ENCODE data around the gene CXXC1. TPM values are rescaled to one million over a fixed set of nuclear protein-coding genes. Genes with fewer than 3 reads are reported as not detected.

The CXXC1 gene
- total and polyA plus RNA-seq, 4 donors: 39.2 to 77.5 (median 70.4) TPM

DNA sequence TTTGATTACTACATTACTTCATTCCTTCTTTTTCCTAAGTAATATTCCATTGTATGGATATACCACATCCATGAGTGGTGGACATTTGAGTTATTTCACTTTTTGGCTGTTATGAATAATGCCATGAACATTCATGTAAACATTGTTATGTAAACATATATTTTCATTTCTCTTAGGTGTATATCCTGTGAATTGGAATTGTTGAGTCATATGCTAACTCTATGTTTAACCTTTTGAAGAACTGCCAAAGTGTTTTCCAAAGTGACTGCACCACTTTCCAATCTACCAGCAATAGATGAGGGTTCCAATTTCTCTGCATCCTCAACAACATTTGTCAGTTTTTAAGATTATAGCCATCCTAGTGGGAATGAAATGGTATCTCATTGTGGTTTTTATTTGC, 42.7 kb upstream of the CXXC1 start:
- TF ChIP-seq, protein P1, sequence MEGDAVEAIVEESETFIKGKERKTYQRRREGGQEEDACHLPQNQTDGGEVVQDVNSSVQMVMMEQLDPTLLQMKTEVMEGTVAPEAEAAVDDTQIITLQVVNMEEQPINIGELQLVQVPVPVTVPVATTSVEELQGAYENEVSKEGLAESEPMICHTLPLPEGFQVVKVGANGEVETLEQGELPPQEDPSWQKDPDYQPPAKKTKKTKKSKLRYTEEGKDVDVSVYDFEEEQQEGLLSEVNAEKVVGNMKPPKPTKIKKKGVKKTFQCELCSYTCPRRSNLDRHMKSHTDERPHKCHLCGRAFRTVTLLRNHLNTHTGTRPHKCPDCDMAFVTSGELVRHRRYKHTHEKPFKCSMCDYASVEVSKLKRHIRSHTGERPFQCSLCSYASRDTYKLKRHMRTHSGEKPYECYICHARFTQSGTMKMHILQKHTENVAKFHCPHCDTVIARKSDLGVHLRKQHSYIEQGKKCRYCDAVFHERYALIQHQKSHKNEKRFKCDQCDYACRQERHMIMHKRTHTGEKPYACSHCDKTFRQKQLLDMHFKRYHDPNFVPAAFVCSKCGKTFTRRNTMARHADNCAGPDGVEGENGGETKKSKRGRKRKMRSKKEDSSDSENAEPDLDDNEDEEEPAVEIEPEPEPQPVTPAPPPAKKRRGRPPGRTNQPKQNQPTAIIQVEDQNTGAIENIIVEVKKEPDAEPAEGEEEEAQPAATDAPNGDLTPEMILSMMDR (IDR thresholded peaks at IDR 0.05; ENCODE audit: control extremely low read depth, extremely low read depth): no peak
- Histone ChIP-seq H3K4me1 (ENCODE audit: control insufficient read depth in 5 of 5, insufficient read depth in 5 of 5, low read length in 5 of 5) (no peaks in the 10 kb centered on the region), H3K36me3 (ENCODE audit: control insufficient read depth in 4 of 4, insufficient read depth in 4 of 4, low read length in 4 of 4) (no peaks in the 10 kb centered on the region), H3K9ac (ENCODE audit: insufficient read depth in 1 of 2, low read length in 2 of 2) (no peak overlapping the region), H3K9me3 (ENCODE audit: control insufficient read depth in 4 of 4, insufficient read depth in 3 of 4, low read length in 3 of 4) (no peaks in the 10 kb centered on the region), H3K27me3 (ENCODE audit: control insufficient read depth in 3 of 3, insufficient read depth in 3 of 3, low read length in 2 of 3) (peaks cover 0 to 12% (median 0%) of the 10 kb centered on the region in 3 donors), H3K27ac (ENCODE audit: low read depth in 1 of 2, low read length in 1 of 2) (no peak overlapping the region), H3K4me3 (no peak overlapping the region)
- DNase-seq (no peak), ATAC-seq (ENCODE audit: insufficient read depth, low FRiP score) (no peak)

DNA sequence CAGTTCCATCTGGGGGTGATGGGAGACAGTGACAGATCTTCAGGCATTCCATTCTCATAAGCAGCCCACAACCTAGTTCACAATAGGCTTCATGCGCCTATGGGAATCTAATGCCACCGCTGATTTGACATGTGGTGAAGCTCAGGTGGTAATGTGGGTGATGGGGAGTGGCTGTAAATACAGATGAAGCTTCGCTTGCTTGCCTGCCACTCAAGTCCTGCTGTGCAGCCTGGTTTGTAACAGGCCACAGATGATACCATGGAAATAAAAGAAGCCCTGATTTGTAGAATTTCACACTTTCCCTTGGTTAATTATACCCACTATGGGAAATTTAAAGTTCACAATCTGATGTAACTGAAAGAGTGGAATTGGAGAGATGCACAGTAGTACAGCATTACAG, 40.5 kb upstream of the CXXC1 start:
- H3K27ac ChIP-seq (ENCODE audit: low read depth in 1 of 2, low read length in 1 of 2): no peak overlapping the region
- no peak for DNase-seq
- H3K4me3 ChIP-seq: no peak overlapping the region
- TF ChIP-seq, protein P1 (IDR thresholded peaks at IDR 0.05; ENCODE audit: control extremely low read depth, extremely low read depth): no peak
- peaks cover 0 to 3% (median 0%) of the 10 kb centered on the region in 4 donors for H3K9me3 ChIP-seq (ENCODE audit: control insufficient read depth in 4 of 4, insufficient read depth in 3 of 4, low read length in 3 of 4)
- H3K36me3 ChIP-seq (ENCODE audit: control insufficient read depth in 4 of 4, insufficient read depth in 4 of 4, low read length in 4 of 4): no peaks in the 10 kb centered on the region
- 76 to 83% methylated on average over 3 of the region's 3 CpGs for WGBS, 2 donors
- no peaks in the 10 kb centered on the region for H3K4me1 ChIP-seq (ENCODE audit: control insufficient read depth in 5 of 5, insufficient read depth in 5 of 5, low read length in 5 of 5)
- no peak for ATAC-seq (ENCODE audit: insufficient read depth, low FRiP score)
- no peak overlapping the region for H3K9ac ChIP-seq (ENCODE audit: insufficient read depth in 1 of 2, low read length in 2 of 2)
- peaks cover 0 to 8% (median 0%) of the 10 kb centered on the region in 3 donors for H3K27me3 ChIP-seq (ENCODE audit: control insufficient read depth in 3 of 3, insufficient read depth in 3 of 3, low read length in 2 of 3)

DNA sequence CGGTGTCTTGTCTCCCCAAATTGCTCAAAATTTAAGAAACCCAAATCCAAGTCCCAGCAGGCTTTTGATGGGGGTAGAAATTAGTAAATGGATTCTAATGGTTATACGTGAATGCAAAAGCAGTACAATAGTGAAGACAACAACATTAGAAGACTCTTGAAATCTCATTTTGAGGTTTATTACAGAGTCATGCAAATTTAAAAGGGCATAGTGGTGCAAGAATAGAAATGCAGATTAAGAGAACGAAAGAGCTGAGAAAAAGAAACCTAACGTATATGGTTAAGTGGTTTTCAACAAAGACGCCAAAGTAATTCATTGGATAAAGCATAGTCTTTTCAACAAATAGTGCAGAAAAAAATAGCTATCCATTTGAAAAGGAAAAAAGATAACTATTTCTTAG, 33.2 kb upstream of the CXXC1 start:
- ATAC-seq (ENCODE audit: insufficient read depth, low FRiP score) (no peak), DNase-seq (no peak)
- peaks cover 0 to 3% (median 0%) of the 10 kb centered on the region in 4 donors for H3K9me3 ChIP-seq (ENCODE audit: control insufficient read depth in 4 of 4, insufficient read depth in 3 of 4, low read length in 3 of 4)
- TF ChIP-seq, protein P1 (IDR thresholded peaks at IDR 0.05; ENCODE audit: control extremely low read depth, extremely low read depth): no peak
- H3K27ac ChIP-seq (ENCODE audit: low read depth in 1 of 2, low read length in 1 of 2): no peak overlapping the region
- WGBS, 2 donors: 72 to 74% methylated on average over 5 of the region's 5 CpGs
- H3K4me3 ChIP-seq: no peak overlapping the region
- no peak overlapping the region for H3K9ac ChIP-seq (ENCODE audit: insufficient read depth in 1 of 2, low read length in 2 of 2)
- H3K27me3 ChIP-seq (ENCODE audit: control insufficient read depth in 3 of 3, insufficient read depth in 3 of 3, low read length in 2 of 3): peaks cover 0 to 3% (median 0%) of the 10 kb centered on the region in 3 donors
- no peaks in the 10 kb centered on the region for H3K36me3 ChIP-seq (ENCODE audit: control insufficient read depth in 4 of 4, insufficient read depth in 4 of 4, low read length in 4 of 4)
- no peaks in the 10 kb centered on the region for H3K4me1 ChIP-seq (ENCODE audit: control insufficient read depth in 5 of 5, insufficient read depth in 5 of 5, low read length in 5 of 5)
